Skin epidermis (tissue), 12 donors: ENCODE measurements around the gene ARFGEF3.
"Not testable (repeated sequence)": the region's sequence is repeated elsewhere in the genome, so short reads cannot be mapped to it uniquely, and the experiment has no call there.

ENCODE experiments used
- H3K27ac ChIP-seq, 21 experiments: fragments of 200-600 bp; sonication (generic) in 11 of 21; one replicate each; pipeline ENCODE4 v1.5.0; 2020; ENCODE audit warnings: mild to moderate bottlenecking in 3 of 21, inconsistent platforms in 2 of 21, moderate library complexity in 2 of 21
- H3K4me3 ChIP-seq, 7 experiments: fragments of 200-600 bp; sonication (generic) in 2 of 7; one replicate each; pipeline ENCODE4 v1.5.0; 2020; ENCODE audit warnings: inconsistent platforms in 2 of 7, mild to moderate bottlenecking in 2 of 7, moderate library complexity in 1 of 7

ARFGEF3 gene

DNA sequence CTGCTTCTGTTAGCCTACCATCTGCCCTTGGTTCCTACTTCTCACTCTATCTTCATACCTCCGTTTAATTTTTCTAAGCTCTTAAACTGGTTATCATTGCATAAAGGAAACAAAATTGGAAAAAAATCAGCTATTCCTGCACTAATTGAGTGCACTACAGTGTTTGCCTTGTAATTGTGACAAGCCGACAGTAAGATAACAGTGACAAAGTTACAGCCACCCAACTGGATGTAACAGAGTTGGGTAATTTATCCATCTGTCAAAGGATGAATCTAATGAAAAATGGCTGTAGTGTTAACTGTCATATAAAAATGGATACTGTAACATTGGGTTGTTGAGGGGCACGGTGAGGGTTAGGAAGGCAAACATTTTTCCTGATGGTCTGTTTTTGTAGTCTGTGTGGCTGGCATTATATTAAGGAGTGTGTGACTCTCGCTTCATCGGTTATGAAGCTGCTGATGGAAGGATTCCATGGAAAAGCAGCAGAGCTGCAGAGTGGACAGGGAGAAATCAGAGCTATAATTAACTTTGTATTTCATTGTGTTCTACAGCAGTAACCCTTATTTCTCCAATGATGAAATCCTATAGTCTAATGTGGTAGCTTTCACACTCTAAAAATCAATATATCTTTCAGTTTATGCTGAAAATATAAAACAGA, 43.8 kb downstream of the ARFGEF3 start:
- H3K27ac ChIP-seq = no peak overlapping the region
- no peak overlapping the region for H3K4me3 ChIP-seq

- no peak overlapping the region for H3K27ac ChIP-seq
These were observed 45.1 kb downstream of the ARFGEF3 start for GRCh38 chr6:138206862-138207261.

DNA sequence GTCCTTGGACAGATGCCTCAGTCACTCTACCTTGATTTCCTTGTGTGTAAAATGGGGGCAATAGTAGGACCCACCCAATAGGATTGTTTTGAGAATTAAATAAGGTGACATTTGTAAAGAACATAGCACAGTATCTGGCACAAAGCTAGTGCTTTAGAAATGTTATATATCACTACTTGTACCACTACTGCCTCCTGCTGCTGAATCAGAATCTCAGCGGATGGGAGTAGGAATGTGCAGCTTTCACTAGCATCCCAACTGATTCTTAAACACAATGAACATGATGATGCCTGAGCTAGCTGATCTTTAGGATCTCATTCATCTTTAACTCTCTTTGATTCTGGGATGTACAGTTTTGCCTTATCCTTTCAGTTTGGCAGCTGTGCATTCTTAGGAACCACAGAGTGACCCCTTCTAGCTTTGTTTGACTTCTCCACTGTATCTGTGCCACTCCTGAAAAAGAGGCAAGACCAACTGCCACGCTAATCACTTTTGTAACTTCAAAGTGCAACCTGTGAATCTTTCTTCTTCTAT, 49.4 kb downstream of the ARFGEF3 start:
- Histone ChIP-seq H3K27ac (no peak overlapping the region), H3K4me3 (no peak overlapping the region)

More at GRCh38 chr6:138206862-138207261, 45.1 kb downstream of the ARFGEF3 start:
- no peak overlapping the region for H3K4me3 ChIP-seq

- Histone ChIP-seq H3K27ac (no peak overlapping the region), H3K4me3 (no peak overlapping the region)
These were observed 49.9 kb downstream of the ARFGEF3 start for GRCh38 chr6:138211601-138212000.

DNA sequence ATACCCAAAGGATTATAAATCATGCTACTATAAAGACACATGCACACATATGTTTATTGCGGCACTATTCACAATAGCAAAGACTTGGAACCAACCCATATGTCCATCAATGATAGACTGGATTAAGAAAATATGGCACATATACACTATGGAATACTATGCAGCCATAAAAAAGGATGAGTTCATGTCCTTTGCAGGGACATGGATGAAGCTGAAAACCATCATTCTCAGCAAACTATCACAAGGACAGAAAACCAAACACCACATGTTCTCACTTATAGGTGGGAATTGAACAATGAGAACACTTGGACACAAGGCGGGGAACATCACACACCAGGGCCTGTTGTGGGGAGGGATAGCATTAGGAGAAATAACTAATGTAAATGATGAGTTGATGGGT, 50.8 kb downstream of the ARFGEF3 start:
- not testable (repeated sequence) for H3K4me3 ChIP-seq, H3K27ac ChIP-seq

DNA sequence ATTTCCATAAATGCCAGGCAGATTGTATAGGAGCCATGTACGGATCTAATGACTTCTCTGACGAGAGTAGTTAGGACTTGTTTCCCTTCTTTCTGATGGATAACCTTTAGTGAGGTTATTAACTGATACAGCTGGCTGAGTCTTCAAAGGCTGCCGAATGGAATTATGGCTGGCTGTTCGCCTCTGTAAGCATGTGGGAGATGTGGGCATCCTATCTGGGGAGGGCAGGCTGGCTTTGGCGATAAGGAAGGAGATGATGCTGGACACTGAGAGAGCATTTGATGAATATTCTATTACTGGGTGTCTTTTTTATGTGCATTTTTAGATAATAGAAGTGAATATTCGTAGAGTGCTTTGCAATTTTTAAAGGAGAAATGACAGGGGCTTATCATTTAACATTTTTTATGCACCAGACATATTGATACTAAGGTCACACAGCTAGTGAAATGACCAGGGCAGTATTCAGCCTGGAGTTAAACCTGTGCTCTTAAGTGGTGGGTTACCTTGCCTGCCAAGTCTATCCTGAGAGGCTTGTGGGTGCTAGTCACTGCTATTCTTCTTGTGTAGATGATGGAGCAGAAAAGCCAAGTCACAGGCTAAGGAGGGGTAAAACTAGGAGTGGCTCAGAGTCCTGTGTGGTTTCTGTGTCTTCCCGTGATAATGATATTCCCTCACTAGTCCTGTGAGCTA, 53.5 kb downstream of the ARFGEF3 start:
- H3K27ac ChIP-seq = no peak overlapping the region

DNA sequence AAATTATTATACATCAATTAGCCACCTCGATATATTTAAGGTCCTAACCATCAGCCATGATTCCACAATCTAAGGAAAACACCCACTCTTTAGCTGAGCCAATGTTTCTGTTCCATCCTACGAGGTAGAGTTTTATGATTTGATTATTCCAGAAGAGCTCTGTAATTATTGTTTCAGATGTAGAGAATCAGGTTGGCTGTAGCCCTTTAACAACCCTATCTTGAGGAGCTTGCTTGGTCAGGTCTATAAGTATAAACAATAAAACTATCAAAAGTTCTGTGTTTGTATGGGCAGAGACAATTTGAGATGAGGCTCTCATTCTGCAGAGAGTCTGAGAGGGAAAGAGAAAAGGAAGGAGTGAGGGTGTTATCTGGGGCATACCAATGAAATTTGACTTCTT, 56.7 kb downstream of the ARFGEF3 start, which contains the start of gene PBOV1:
PBOV1 (minus strand) TSS at position 43 of the 400 bp plus-strand sequence. CDS start 96 bp downstream, outside the sequence.
- no peak within 1 kb of the TSS for H3K27ac ChIP-seq

More for the DNA sequence above, 53.5 kb downstream of the ARFGEF3 start:
- H3K4me3 ChIP-seq = no peak overlapping the region

GRCh38 chr6:138219398-138219797, 57.7 kb downstream of the ARFGEF3 start:
- no peak overlapping the region for H3K4me3 ChIP-seq
- H3K27ac ChIP-seq = no peak overlapping the region

More for the DNA sequence above, 56.7 kb downstream of the ARFGEF3 start, which contains the start of gene PBOV1:
- H3K4me3 ChIP-seq = no peak within 1 kb of the TSS

DNA sequence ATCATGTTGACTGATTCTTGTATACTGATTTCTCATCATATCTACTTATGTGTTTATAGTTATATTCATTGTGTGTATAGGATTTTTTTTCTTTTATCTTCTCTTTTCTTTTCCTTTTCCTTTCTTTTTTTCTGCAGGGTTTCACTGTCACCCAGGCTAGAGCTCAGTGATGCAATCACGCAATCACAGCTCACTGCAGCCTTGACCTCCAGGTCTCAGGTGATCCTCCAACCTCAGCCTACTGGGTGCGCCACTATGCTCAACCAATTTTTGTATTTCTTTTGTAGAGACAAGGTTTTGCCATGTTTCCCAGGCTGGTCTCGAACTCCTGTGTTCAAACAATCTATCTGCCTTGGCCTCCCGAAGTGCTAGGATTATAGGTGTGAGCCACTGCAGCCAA, 58.2 kb downstream of the ARFGEF3 start:
- Histone ChIP-seq H3K4me3 (no peak overlapping the region), H3K27ac (no peak overlapping the region)

- no peak overlapping the region for H3K27ac ChIP-seq
These were observed 61.3 kb downstream of the ARFGEF3 start for GRCh38 chr6:138222901-138223546.

GRCh38 chr6:138225953-138226352, 64.2 kb downstream of the ARFGEF3 start:
- H3K27ac ChIP-seq = peak overlapping the region in 2 of 21 experiments; percentile 30
- H3K4me3 ChIP-seq = no peak overlapping the region

More at GRCh38 chr6:138222901-138223546, 61.3 kb downstream of the ARFGEF3 start:
- H3K4me3 ChIP-seq = no peak overlapping the region

- H3K27ac ChIP-seq = peak overlapping the region in 2 of 21 experiments; percentile 30 to 42
These were observed 65.1 kb downstream of the ARFGEF3 start for GRCh38 chr6:138226700-138227315.

GRCh38 chr6:138227316-138227781, 65.6 kb downstream of the ARFGEF3 start:
- Histone ChIP-seq H3K4me3 (no peak overlapping the region), H3K27ac (no peak overlapping the region)

More at GRCh38 chr6:138226700-138227315, 65.1 kb downstream of the ARFGEF3 start:
- H3K4me3 ChIP-seq = no peak overlapping the region

- no peak overlapping the region for H3K27ac ChIP-seq
These were observed 67.3 kb downstream of the ARFGEF3 start for GRCh38 chr6:138229072-138229471.

DNA sequence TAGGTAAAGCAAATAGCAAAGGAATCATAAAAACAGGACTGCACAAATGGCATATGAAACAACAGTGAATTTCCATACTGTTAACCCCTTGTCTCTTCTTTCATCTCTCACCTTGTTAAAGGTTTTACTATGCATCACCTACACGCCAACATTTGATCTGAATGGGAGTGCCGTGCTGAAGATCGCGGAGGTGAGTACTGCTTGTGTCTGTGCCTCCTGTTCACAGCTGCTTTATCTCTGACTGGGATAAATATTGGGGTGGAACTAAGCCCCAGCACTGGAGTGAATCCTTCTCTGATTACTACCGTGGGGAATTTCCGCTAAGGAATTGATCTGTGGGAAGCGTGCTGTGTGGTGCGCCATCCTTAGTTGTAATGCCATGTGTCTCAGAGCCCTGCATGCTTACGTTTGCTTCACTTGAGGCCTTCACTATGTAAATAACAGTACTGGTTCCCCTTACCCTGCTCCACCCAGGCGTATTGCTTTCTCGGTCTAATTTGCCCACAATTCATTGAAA, 68.0 kb downstream of the ARFGEF3 start:
- Histone ChIP-seq H3K27ac (no peak overlapping the region), H3K4me3 (no peak overlapping the region)

More at GRCh38 chr6:138229072-138229471, 67.3 kb downstream of the ARFGEF3 start:
- H3K4me3 ChIP-seq = no peak overlapping the region

DNA sequence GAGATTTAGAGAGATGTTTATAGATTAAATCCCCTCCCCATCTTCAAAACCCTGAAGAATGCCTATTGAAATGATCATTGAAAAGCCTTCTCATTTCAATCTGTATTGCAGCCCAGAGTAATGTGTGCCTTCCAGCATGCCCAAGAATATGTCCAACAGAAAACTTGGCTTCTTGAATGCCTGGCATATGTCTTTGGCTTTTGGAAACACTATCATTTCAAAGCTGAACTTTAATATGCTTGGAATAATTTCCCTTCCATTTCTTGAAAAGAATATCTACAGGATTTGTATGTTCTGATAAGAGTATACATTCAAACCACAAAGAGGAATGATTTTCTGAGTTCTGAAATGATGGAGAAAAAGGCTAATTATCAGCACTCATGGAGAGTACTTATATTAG, 68.5 kb downstream of the ARFGEF3 start:
- H3K4me3 ChIP-seq = no peak overlapping the region
- H3K27ac ChIP-seq = no peak overlapping the region

DNA sequence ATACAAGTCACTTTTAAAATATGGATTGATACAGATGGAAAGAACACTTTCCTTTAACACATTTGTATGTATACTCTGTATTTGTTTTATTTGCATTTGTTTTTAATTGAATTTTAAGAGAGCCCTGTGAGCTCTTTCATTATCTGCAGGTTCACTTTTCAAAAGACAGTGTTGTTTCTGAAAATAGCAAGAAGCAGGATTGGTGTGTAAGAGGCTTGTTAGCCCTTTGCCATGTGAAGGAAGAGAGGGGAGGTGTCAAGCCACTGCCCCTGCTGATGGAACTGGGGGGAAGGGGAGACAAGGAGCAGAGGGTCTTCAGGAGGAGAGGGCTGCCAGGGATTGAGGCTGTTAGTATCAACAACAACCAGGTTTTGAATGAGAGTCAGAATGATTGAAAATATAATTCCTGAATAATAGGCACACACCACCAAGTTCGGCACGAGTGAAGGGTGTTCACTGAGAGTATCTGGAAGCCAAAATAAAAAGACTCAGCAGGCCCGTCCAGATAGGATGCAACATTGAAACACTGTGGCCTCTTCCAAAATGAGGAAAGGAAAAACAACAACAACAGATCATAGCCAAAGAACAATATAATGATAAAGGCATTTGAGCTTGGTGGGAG, 69.1 kb downstream of the ARFGEF3 start:
- no peak overlapping the region for H3K27ac ChIP-seq
- no peak overlapping the region for H3K4me3 ChIP-seq

GRCh38 chr6:138231381-138231886, 69.7 kb downstream of the ARFGEF3 start:
- H3K4me3 ChIP-seq = no peak overlapping the region
- H3K27ac ChIP-seq = no peak overlapping the region

DNA sequence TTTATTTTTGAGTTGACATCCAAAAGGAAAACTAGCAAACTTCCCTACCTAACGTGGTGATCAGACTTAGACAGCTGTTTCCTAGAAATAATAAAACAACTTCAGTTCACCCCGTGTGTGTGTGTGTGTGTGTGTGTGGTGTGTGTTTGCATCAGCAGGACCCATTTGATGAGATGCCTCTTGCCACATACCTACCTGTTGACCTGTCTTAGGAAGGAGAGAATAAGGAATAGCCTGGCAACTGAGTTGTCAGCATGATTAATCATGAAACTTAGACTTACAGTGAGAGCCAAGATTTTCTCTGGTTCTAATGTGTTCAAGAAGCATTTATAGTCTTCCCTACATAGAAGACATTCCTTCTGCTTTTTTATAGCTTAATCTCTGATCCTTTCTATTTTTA, 72.6 kb downstream of the ARFGEF3 start:
- H3K4me3 ChIP-seq = no peak overlapping the region
- H3K27ac ChIP-seq = no peak overlapping the region
